OCI-LY1 (cell line): ENCODE data around the gene ARMH1.

Experiments
- EZH2 ChIP-seq: fragments of 200-600 bp; sonication (generic), shearing (Covaris generic); IDR thresholded peaks from 2 replicates; pipeline ENCODE4 v1.8.0; 2017; ENCODE audit warnings: borderline replicate concordance, mixed run types, mild to moderate bottlenecking, antibody characterized with exemption, low read length, moderate library complexity, mixed read lengths
- TF ChIP-seq, protein P1 (sequence below): fragments of 200-600 bp; sonication (generic), shearing (Covaris generic); IDR thresholded peaks from 2 replicates; pipeline ENCODE4 v1.5.1; 2017; ENCODE audit warnings: mild to moderate bottlenecking, antibody characterized with exemption, low read length, moderate library complexity, mixed read lengths

DNA sequence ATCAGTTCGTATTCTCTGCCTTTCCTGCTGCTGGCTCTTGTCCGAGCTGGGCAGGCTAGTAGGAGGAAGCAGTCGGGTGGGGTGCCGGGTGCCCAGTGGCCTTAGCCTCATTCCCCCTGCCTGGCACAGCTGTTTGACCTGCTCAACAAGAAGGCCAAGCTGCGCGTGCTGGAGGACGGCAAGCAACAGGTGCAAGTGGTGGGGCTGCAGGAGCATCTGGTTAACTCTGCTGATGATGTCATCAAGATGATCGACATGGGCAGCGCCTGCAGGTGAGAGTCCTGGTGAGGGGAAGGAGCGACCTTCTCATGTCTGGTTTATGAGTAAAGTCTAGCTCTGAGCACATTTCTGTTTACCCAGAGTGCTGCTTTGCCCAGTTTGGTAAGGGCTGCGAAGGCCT, 84.6 kb downstream of the ARMH1 start:
- TF ChIP-seq, protein P1, sequence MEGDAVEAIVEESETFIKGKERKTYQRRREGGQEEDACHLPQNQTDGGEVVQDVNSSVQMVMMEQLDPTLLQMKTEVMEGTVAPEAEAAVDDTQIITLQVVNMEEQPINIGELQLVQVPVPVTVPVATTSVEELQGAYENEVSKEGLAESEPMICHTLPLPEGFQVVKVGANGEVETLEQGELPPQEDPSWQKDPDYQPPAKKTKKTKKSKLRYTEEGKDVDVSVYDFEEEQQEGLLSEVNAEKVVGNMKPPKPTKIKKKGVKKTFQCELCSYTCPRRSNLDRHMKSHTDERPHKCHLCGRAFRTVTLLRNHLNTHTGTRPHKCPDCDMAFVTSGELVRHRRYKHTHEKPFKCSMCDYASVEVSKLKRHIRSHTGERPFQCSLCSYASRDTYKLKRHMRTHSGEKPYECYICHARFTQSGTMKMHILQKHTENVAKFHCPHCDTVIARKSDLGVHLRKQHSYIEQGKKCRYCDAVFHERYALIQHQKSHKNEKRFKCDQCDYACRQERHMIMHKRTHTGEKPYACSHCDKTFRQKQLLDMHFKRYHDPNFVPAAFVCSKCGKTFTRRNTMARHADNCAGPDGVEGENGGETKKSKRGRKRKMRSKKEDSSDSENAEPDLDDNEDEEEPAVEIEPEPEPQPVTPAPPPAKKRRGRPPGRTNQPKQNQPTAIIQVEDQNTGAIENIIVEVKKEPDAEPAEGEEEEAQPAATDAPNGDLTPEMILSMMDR = no peak
- TF ChIP-seq EZH2 = no peak
